Bronchial epithelial cell (primary cell): ENCODE measurements around the gene FAM209B. TPM values are rescaled to one million over a fixed set of nuclear protein-coding genes. Genes with fewer than 3 reads are reported as not detected.
A peak's percentile ranks its signal among the peaks of the same experiment; 100 is the strongest.

Experiments used
- DNase-seq: peaks from one replicate; pipeline ENCODE4 v3.0.0-alpha.2; 2010; ENCODE audit warnings: low read depth
- FAIRE-seq: peaks from 2 replicates; lab custom pipeline; 2011; peaks lifted over from hg19 to GRCh38; lab: Jason Lieb, UNC
- H3K27me3 ChIP-seq: 2 replicates; pipeline ENCODE4 v1.5.1; 2011; ENCODE audit warnings: low read length; ENCODE audit not compliant: control insufficient read depth, insufficient read depth
- H3K36me3 ChIP-seq: 2 replicates; pipeline ENCODE4 v1.5.1; 2011; ENCODE audit warnings: low read length; ENCODE audit not compliant: control insufficient read depth, insufficient read depth
- H3K4me3 ChIP-seq: 2 replicates; pipeline ENCODE4 v1.5.1; 2011; ENCODE audit warnings: mild to moderate bottlenecking, low read depth, low read length, control low read depth
- total RNA-seq: library from RNA; depleted of rRNA; stranded (reverse); fragments of >200 nt; gene quantifications from 2 replicates; pipeline ENCODE4 v1.2.1, GENCODE V29; 2014
- TF ChIP-seq, protein P1 (sequence below): IDR thresholded peaks from 2 replicates; pipeline ENCODE4 v1.5.1; 2011; ENCODE audit warnings: mild to moderate bottlenecking, moderate library complexity, low read length, control low read depth, inconsistent platforms; ENCODE audit not compliant: insufficient read depth, severe bottlenecking

Gene FAM209B
- total RNA-seq, 1 donor from 2014 or later = 0.26 TPM

GRCh38 chr20:56504373-56505005 is 28.6 kb upstream of the FAM209B start:
- Histone ChIP-seq H3K36me3 (peaks cover 3% of the 10 kb centered on the region), H3K4me3 (no peak overlapping the region), H3K27me3 (no peaks in the 10 kb centered on the region)
- no peak for DNase-seq
- TF ChIP-seq, protein P1, sequence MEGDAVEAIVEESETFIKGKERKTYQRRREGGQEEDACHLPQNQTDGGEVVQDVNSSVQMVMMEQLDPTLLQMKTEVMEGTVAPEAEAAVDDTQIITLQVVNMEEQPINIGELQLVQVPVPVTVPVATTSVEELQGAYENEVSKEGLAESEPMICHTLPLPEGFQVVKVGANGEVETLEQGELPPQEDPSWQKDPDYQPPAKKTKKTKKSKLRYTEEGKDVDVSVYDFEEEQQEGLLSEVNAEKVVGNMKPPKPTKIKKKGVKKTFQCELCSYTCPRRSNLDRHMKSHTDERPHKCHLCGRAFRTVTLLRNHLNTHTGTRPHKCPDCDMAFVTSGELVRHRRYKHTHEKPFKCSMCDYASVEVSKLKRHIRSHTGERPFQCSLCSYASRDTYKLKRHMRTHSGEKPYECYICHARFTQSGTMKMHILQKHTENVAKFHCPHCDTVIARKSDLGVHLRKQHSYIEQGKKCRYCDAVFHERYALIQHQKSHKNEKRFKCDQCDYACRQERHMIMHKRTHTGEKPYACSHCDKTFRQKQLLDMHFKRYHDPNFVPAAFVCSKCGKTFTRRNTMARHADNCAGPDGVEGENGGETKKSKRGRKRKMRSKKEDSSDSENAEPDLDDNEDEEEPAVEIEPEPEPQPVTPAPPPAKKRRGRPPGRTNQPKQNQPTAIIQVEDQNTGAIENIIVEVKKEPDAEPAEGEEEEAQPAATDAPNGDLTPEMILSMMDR = peak; percentile 35
- no peak for FAIRE-seq

- FAIRE-seq (no peak), DNase-seq (no peak)
- no peaks in the 10 kb centered on the region for H3K27me3 ChIP-seq
- no peak overlapping the region for H3K4me3 ChIP-seq
- TF ChIP-seq, protein P1 = no peak
- peaks cover 2% of the 10 kb centered on the region for H3K36me3 ChIP-seq
Measured at GRCh38 chr20:56506103-56506502, 26.9 kb upstream of the FAM209B start.

GRCh38 chr20:56511926-56512325 is 21.1 kb upstream of the FAM209B start:
- peaks cover 3% of the 10 kb centered on the region for H3K36me3 ChIP-seq
- TF ChIP-seq, protein P1 = no peak
- H3K27me3 ChIP-seq = no peaks in the 10 kb centered on the region
- no peak for FAIRE-seq
- no peak for DNase-seq
- H3K4me3 ChIP-seq = no peak overlapping the region

GRCh38 chr20:56513161-56514150 is 19.6 kb upstream of the FAM209B start:
- Histone ChIP-seq H3K4me3 (no peak overlapping the region), H3K36me3 (peaks cover 10% of the 10 kb centered on the region), H3K27me3 (no peaks in the 10 kb centered on the region)
- peak; percentile 8 for DNase-seq
- TF ChIP-seq, protein P1 = no peak
- FAIRE-seq = no peak

DNA sequence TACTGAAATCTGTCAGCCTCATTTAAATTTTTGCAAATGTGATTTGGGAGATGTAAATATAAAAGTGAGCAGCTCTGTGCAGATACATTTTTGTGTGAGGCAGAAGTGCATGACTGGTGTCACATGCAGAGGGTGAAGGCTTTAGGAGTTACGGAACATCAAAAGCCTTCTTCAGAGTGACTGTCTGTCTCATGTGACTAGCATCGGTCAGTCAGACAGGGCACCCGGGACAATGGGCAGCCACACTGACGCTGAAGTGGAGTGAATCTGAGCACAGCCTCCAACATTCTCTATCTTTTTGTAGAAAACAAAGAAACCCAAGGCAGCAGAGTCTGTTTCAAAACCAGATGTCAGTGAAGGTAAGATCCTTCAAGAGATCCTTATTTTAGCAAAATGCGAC is 16.4 kb upstream of the FAM209B start:
- TF ChIP-seq, protein P1 = no peak
- no peak for FAIRE-seq
- Histone ChIP-seq H3K4me3 (no peak overlapping the region), H3K27me3 (no peaks in the 10 kb centered on the region), H3K36me3 (peaks cover 13% of the 10 kb centered on the region)
- DNase-seq = no peak
